22Rv1 (cell line): ENCODE data around the gene AGAP9.

Source experiments
- CTCF ChIP-seq: fragments of 450-650 bp; IDR thresholded peaks from 2 replicates; pipeline ENCODE4 v1.5.1; 2017; ENCODE audit warnings: mild to moderate bottlenecking
- ZFX ChIP-seq: fragments of 450-650 bp; IDR thresholded peaks from 2 replicates; pipeline ENCODE4 v1.6.1; 2017; ENCODE audit warnings: antibody characterized with exemption, borderline replicate concordance

- TF ChIP-seq CTCF = no peak
- TF ChIP-seq ZFX = no peak
These were observed 67.2 kb downstream of the AGAP9 start for GRCh38 chr10:47456079-47456785.
